GM18519 (cell line): ENCODE measurements around the gene OR2T29.
"Not testable (repeated sequence)": the region's sequence is repeated elsewhere in the genome, so short reads cannot be mapped to it uniquely, and the experiment has no call there.

ENCODE experiments used
- ATAC-seq: cut with Tn5 transposase; IDR thresholded peaks from one replicate; pipeline ENCODE4 v1.9.1; 2021; ENCODE audit warnings: mild to moderate bottlenecking, moderate library complexity; ENCODE audit not compliant: unreplicated experiment, low FRiP score

The OR2T29 gene

GRCh38 chr1:248521856-248522255 is 40.7 kb downstream of the OR2T29 start:
- ATAC-seq = no peak

GRCh38 chr1:248510217-248510616 is 52.4 kb downstream of the OR2T29 start:
- not testable (repeated sequence) for ATAC-seq

- ATAC-seq = not testable (repeated sequence)
Observed at GRCh38 chr1:248507773-248508172, 54.8 kb downstream of the OR2T29 start, which contains the start of gene OR2G6. OR2G6 (plus strand) TSS chr1:248508073; CDS start chr1:248521647, 13,574 bp downstream.
